Lower lobe of right lung (tissue), 2 donors: ENCODE measurements around the gene GRM7. TPM values are rescaled to one million over a fixed set of nuclear protein-coding genes. Genes with fewer than 3 reads are reported as not detected.

Experiments
- ATAC-seq, 2 donors: fragments of 200-7000 bp; cut with Tn5 transposase; one replicate each; pipeline ENCODE4 v1.9.1; 2020 to 2022; ENCODE audit warnings: mild to moderate bottlenecking in 2 of 2, moderate library complexity in 2 of 2
- DNase-seq: peaks from one replicate; pipeline ENCODE4 v3.0.0-alpha.2; 2020
- H3K27ac ChIP-seq: fragments of 200-600 bp; one replicate; pipeline ENCODE4 v1.8.0; 2022
- H3K27me3 ChIP-seq: fragments of 200-600 bp; one replicate; pipeline ENCODE4 v1.8.0; 2022; ENCODE audit warnings: low read depth
- H3K36me3 ChIP-seq: fragments of 200-600 bp; one replicate; pipeline ENCODE4 v1.8.0; 2022; ENCODE audit warnings: mild to moderate bottlenecking
- H3K4me1 ChIP-seq: fragments of 200-600 bp; one replicate; pipeline ENCODE4 v1.8.0; 2022
- H3K4me3 ChIP-seq: fragments of 200-600 bp; one replicate; pipeline ENCODE4 v1.8.0; 2022; ENCODE audit warnings: mild to moderate bottlenecking
- H3K9me3 ChIP-seq: fragments of 200-600 bp; one replicate; pipeline ENCODE4 v1.8.0; 2022
- CTCF ChIP-seq: fragments of 200-600 bp; IDR thresholded peaks from one replicate; pipeline ENCODE4 v1.8.0; 2022; ENCODE audit warnings: antibody characterized with exemption, mild to moderate bottlenecking
- intact Hi-C: fragments of 100-400 bp; cut with DNase I; formaldehyde crosslinking; loops from one replicate; pipeline ENCODE4 v1.11.0; 2022
- total RNA-seq: library from RNA; stranded (reverse); fragmentation: NEBNext Ultra II Directional; extraction: Animal tissue kit (Norgen Biotek cat#: 25700); gene quantifications from one replicate; pipeline ENCODE4 v1.2.1, GENCODE V29; 2021
- donor health status: DM: no; HTN: yes; CAD: no; lungs with severe emphysema.

The GRM7 gene
- total RNA-seq, 1 donor from 2014 or later = 0.86 TPM

- Histone ChIP-seq H3K4me3 (no peak overlapping the region), H3K4me1 (no peaks in the 10 kb centered on the region), H3K27ac (no peak overlapping the region), H3K9me3 (no peaks in the 10 kb centered on the region), H3K36me3 (no peaks in the 10 kb centered on the region), H3K27me3 (no peaks in the 10 kb centered on the region)
- ATAC-seq = peak; percentile 70 to 82
- intact Hi-C loops = no loop called here
- no peak for DNase-seq
- TF ChIP-seq CTCF = peak; percentile 24
Observed at GRCh38 chr3:7787871-7788828, 927.2 kb downstream of the GRM7 start.

GRCh38 chr3:7788881-7789280 is 928.0 kb downstream of the GRM7 start:
- Histone ChIP-seq H3K4me1 (no peaks in the 10 kb centered on the region), H3K36me3 (no peaks in the 10 kb centered on the region), H3K27me3 (no peaks in the 10 kb centered on the region), H3K4me3 (no peak overlapping the region), H3K27ac (no peak overlapping the region), H3K9me3 (no peaks in the 10 kb centered on the region)
- no peak for DNase-seq
- peak in 1 of 2 donors; percentile 31 for ATAC-seq
- intact Hi-C loops = no loop called here
- TF ChIP-seq CTCF = no peak

GRCh38 chr3:7789324-7789723 is 928.4 kb downstream of the GRM7 start:
- Histone ChIP-seq H3K4me3 (no peak overlapping the region), H3K36me3 (no peaks in the 10 kb centered on the region)
- ATAC-seq = no peak

GRCh38 chr3:7790141-7790540 is 929.2 kb downstream of the GRM7 start:
- no peak overlapping the region for H3K27ac ChIP-seq
- no peak for TF ChIP-seq CTCF
- intact Hi-C loops = no loop called here
- DNase-seq (no peak), ATAC-seq (no peak)
- H3K27me3 ChIP-seq = no peaks in the 10 kb centered on the region
- no peak overlapping the region for H3K4me3 ChIP-seq
- no peaks in the 10 kb centered on the region for H3K4me1 ChIP-seq
- H3K36me3 ChIP-seq = no peaks in the 10 kb centered on the region
- H3K9me3 ChIP-seq = no peaks in the 10 kb centered on the region

More at GRCh38 chr3:7789324-7789723, 928.4 kb downstream of the GRM7 start:
- no peaks in the 10 kb centered on the region for H3K4me1 ChIP-seq
- no peak for DNase-seq
- H3K27ac ChIP-seq = no peak overlapping the region
- no peaks in the 10 kb centered on the region for H3K27me3 ChIP-seq
- intact Hi-C loops = no loop called here
- no peak for TF ChIP-seq CTCF
- no peaks in the 10 kb centered on the region for H3K9me3 ChIP-seq
